ENCODE data around the gene CNN2. TPM values are rescaled to one million over a fixed set of nuclear protein-coding genes. Genes with fewer than 3 reads are reported as not detected.
A peak's percentile ranks its signal among the peaks of the same experiment; 100 is the strongest.

Gene CNN2
- total and polyA plus RNA-seq, 9 of the 15 experiments (the other 6 are each of a cell fraction or from before 2014, with no cell fraction given) = 12.1 to 174 (median 52.7) TPM

DNA sequence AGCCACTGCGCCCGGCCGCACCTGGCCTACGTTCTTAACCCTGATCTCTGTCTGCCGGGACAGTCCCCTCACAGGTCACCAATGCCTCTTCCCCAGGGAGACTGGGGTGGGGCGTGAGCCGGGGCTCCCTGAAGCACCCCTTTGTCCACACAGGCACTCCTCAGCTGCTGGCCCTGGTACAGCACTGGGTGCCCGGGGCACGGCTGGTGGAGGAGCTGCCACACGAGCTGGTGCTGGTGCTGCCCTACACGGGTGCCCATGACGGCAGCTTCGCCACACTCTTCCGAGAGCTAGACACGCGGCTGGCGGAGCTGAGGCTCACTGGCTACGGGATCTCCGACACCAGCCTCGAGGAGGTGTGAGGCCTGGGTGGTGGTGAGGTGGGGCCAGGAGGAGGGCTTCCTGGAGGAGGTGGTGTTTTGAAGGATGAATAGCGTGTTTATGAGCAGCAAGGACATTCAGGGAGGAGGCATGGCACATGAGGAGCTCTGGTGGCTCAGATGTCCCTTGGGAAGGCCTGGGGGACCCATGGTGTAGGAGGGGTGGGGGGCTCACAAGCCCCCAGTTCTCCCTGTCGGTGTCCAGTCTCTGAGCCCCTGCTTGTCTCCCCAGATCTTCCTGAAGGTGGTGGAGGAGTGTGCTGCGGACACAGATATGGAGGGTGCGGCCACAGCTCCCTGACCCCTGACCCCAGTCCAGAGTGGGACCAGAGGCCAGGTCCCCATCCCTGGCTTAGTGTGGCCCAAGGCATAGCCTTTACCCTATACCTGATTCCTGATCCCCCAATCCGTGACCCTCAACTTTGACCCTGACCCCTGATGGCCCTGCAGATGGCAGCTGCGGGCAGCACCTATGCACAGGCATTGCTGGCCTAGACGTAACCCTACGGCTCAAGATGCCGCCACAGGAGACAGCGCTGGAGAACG is 27.0 kb downstream of the CNN2 start:
- H3K4me1 ChIP-seq (replicated peaks in 1 of 2; ENCODE audit: control insufficient read depth in 2 of 2, insufficient read depth in 2 of 2, low read length in 2 of 2) = peaks cover 0 to 48% of the 10 kb centered on the region in 2 experiments; a peak in 3 of 5 replicates
- no peak overlapping the region for H2AFZ ChIP-seq (ENCODE audit: low read depth, low read length)
- H3K4me3 ChIP-seq = no peak overlapping the region
- H3K9me3 ChIP-seq (replicated peaks; ENCODE audit: control insufficient read depth, insufficient read depth, low read depth, low read length) = no peaks in the 10 kb centered on the region
- TF ChIP-seq ZFP36 (IDR thresholded peaks at IDR 0.05; ENCODE audit: low read depth, low read length, partially characterized antibody) = peak; percentile 93
- peak; percentile 61; the same call in 1 of the 2 replicates for TF ChIP-seq NR2C1 (IDR thresholded peaks at IDR 0.05)
- TF ChIP-seq NR2C1 (tag; IDR thresholded peaks at IDR 0.05) = peak; percentile 51; the same call in 1 of the 2 replicates
- TF ChIP-seq NBN (IDR thresholded peaks at IDR 0.05; ENCODE audit: low read depth) = no peak
- TF ChIP-seq CBFA2T3 (IDR thresholded peaks at IDR 0.05) = 0 out of 2 replicates have a peak, but pooled peaks have one; percentile 7
- peak; percentile 42 for TF ChIP-seq POLR2G (IDR thresholded peaks at IDR 0.05; ENCODE audit: low read depth, low read length)
- no peak for TF ChIP-seq HCFC1 (IDR thresholded peaks at IDR 0.05; ENCODE audit: low read depth, low read length)
- peak; percentile 42; the same call in 1 of the 2 replicates for TF ChIP-seq ZBTB7A (IDR thresholded peaks at IDR 0.05; ENCODE audit: borderline replicate concordance, control insufficient read depth, low read depth, low read length)
- peak; percentile 55; the same call in 1 of the 2 replicates for TF ChIP-seq ZNF436 (CRISPR knock-in tag; IDR thresholded peaks at IDR 0.05)
- CTCF ChIA-PET (ENCODE audit: low intra/inter-chr PET ratio) = no interaction called here
- no peak overlapping the region; the same call in 2 of the 3 replicates for H3K27ac ChIP-seq (ENCODE audit: extremely low read depth, low read depth, low read length)
- no TSS peak for BruUV-seq (replicated peaks)
- POLR2A ChIA-PET = interaction anchor here (0.6 to 1.1 kb wide), 4 partner anchors 14 to 67 kb away, joined by 3 to 4 read pairs (median 4); no protein-coding TSS in a partner anchor
- H3K4me2 ChIP-seq (ENCODE audit: insufficient read depth, low read length) = no peak overlapping the region
- DNase-seq (ENCODE audit: extremely low read depth in 1 of 4, low spot score in 3 of 4) = peak in 1 of 4 experiments; percentile 29
- no peaks in the 10 kb centered on the region for H3K9me1 ChIP-seq (ENCODE audit: control insufficient read depth, insufficient read depth, low read length)
- no peaks in the 10 kb centered on the region for H3K27me3 ChIP-seq (ENCODE audit: control insufficient read depth in 2 of 2, insufficient read depth in 2 of 2, low read length in 2 of 2)
- H4K20me1 ChIP-seq (replicated peaks; ENCODE audit: control insufficient read depth, insufficient read depth, low read length) = 0 out of 2 replicates have a peak, but pooled peaks cover 4% of the 10 kb centered on the region
- H3K36me3 ChIP-seq (ENCODE audit: control insufficient read depth, insufficient read depth, low read length) = peaks cover 79% of the 10 kb centered on the region
- in situ Hi-C loops (cut with MboI) = no loop called here
- FAIRE-seq = peak; percentile 54
- 86% methylated on average over 27 of the region's 31 CpGs for WGBS (ENCODE audit: insufficient coverage, low coverage, missing lambda C conversion rate)
- intact Hi-C loops (cut with micrococcal nuclease) = no loop called here
- peak; percentile 59 for ATAC-seq
- no peaks in the 10 kb centered on the region; the same call in 2 of the 3 replicates for H3K79me2 ChIP-seq (ENCODE audit: control insufficient read depth, insufficient read depth, low read length)
- peak overlapping the region in 1 of 2 experiments; percentile 41; a peak in 2 of 4 replicates for H3K9ac ChIP-seq (ENCODE audit: insufficient read depth in 1 of 2, low read depth in 2 of 2, low read length in 2 of 2)
